K562 (cell line): Measurements from ENCODE around the gene CCDC15. TPM values are rescaled to one million over a fixed set of nuclear protein-coding genes. Genes with fewer than 3 reads are reported as not detected.

Source experiments
- ATAC-seq: fragments of 200-7000 bp; cut with Tn5 transposase; 3 replicates; pipeline ENCODE4 v1.9.1; 2020; ENCODE audit warnings: moderate library complexity
- BruUV-seq: library from RNA; stranded (reverse); fragments of 400-500 nt; replicated peaks from 2 replicates; lab custom pipeline; 2021; lab: Mats Ljungman, UMichigan
- CTCF ChIA-PET: fragments of 300-600 bp; formaldehyde crosslinking; extraction: SDS; loops from one replicate; lab custom pipeline; 2021; ENCODE audit warnings: low intra/inter-chr PET ratio; lab: Yijun Ruan, JAX
- POLR2A ChIA-PET: fragments of 300-600, 350-650 bp; sonication (Branson Sonifier 250); formaldehyde crosslinking; extraction: SDS; loops from one replicate; lab custom pipeline; 2021; ENCODE audit warnings: antibody characterized with exemption, inconsistent platforms; lab: Yijun Ruan, JAX
- DNase-seq, 4 experiments: peaks; one replicate each; pipeline versions ENCODE4 v3.0.0 to v3.0.0-alpha.2; 2011 to 2018; ENCODE audit warnings: low spot score in 3 of 4, mixed read lengths in 3 of 4; ENCODE audit errors: extremely low read depth in 1 of 4
- FAIRE-seq: peaks from 2 replicates; lab custom pipeline; 2011; peaks lifted over from hg19 to GRCh38; lab: Jason Lieb, UNC
- H2AFZ ChIP-seq: 2 replicates; pipeline ENCODE4 v1.6.0; 2011; ENCODE audit warnings: low read depth, low read length, control low read depth, inconsistent platforms
- H3K27ac ChIP-seq: fragments of 200-600 bp; 3 replicates; pipeline ENCODE4 v1.8.0; 2011; ENCODE audit warnings: low read depth, mild to moderate bottlenecking, control low read depth, inconsistent platforms, low read length, moderate library complexity, mixed read lengths; ENCODE audit errors: extremely low read depth
- H3K27me3 ChIP-seq, 2 experiments: fragments of 300-600 bp in 1 of 2; 2 replicates in 1 of 2; 3 replicates in 1 of 2; pipeline versions ENCODE4 v1.6.0 to v1.8.0; 2011; ENCODE audit warnings: inconsistent platforms in 2 of 2, low read length in 2 of 2, mild to moderate bottlenecking in 1 of 2, mixed read lengths in 1 of 2, moderate library complexity in 1 of 2; ENCODE audit not compliant: control insufficient read depth in 2 of 2, insufficient read depth in 2 of 2
- H3K36me3 ChIP-seq: fragments of 300-600 bp; 3 replicates; pipeline ENCODE4 v1.8.0; 2011; ENCODE audit warnings: mild to moderate bottlenecking, low read length, inconsistent platforms; ENCODE audit not compliant: control insufficient read depth, insufficient read depth
- H3K4me1 ChIP-seq, 2 experiments: fragments of 200-600 bp in 1 of 2; replicated peaks in 1 of 2; 2 replicates in 1 of 2; 3 replicates in 1 of 2; pipeline versions ENCODE4 v1.5.1 to v1.8.0; 2011; ENCODE audit warnings: inconsistent platforms in 2 of 2, low read length in 2 of 2, mild to moderate bottlenecking in 1 of 2, mixed read lengths in 1 of 2, moderate library complexity in 1 of 2; ENCODE audit not compliant: control insufficient read depth in 2 of 2, insufficient read depth in 2 of 2
- H3K4me2 ChIP-seq: 2 replicates; pipeline ENCODE4 v1.6.1; 2011; ENCODE audit warnings: low read length, control low read depth, inconsistent platforms, mixed read lengths; ENCODE audit not compliant: insufficient read depth
- H3K4me3 ChIP-seq: fragments of 200-600 bp; sonication (generic), shearing (Covaris generic); 2 replicates; pipeline ENCODE4 v1.5.1; 2016; ENCODE audit warnings: control low read depth, inconsistent platforms
- H3K79me2 ChIP-seq: fragments of 200-600 bp; 3 replicates; pipeline ENCODE4 v1.8.0; 2011; ENCODE audit warnings: low read length, inconsistent platforms; ENCODE audit not compliant: control insufficient read depth, insufficient read depth
- H3K9ac ChIP-seq, 2 experiments: 2 replicates each; pipeline versions ENCODE4 v1.6.0 to v1.6.1; 2011; ENCODE audit warnings: low read depth in 2 of 2, low read length in 2 of 2, control low read depth in 1 of 2, inconsistent platforms in 1 of 2, mild to moderate bottlenecking in 1 of 2, mixed read lengths in 1 of 2; ENCODE audit not compliant: insufficient read depth in 1 of 2
- H3K9me1 ChIP-seq: one replicate; pipeline ENCODE4 v1.6.0; 2011; ENCODE audit warnings: inconsistent platforms, mild to moderate bottlenecking, low read length, moderate library complexity; ENCODE audit not compliant: control insufficient read depth, insufficient read depth
- H3K9me3 ChIP-seq: replicated peaks from 2 replicates; pipeline ENCODE4 v1.5.1; 2011; ENCODE audit warnings: low read depth, low read length, inconsistent platforms; ENCODE audit not compliant: control insufficient read depth, insufficient read depth
- H4K20me1 ChIP-seq: replicated peaks from 2 replicates; pipeline ENCODE4 v1.6.1; 2011; ENCODE audit warnings: low read length, inconsistent platforms, mixed read lengths; ENCODE audit not compliant: control insufficient read depth, insufficient read depth
- FOXM1 ChIP-seq, 2 experiments: fragments of 450-650 bp in 1 of 2; sonication (generic) in 1 of 2; formaldehyde crosslinking in 1 of 2; IDR thresholded peaks; 2 replicates each; pipeline versions ENCODE4 v1.6.1 to v1.9.0; 2017 to 2022; ENCODE audit warnings: low read depth in 2 of 2, mild to moderate bottlenecking in 2 of 2, missing genetic modification reagents in 1 of 2, moderate library complexity in 1 of 2
- KHSRP ChIP-seq: fragments of 450-650 bp; IDR thresholded peaks from 2 replicates; pipeline ENCODE4 v1.6.1; 2017
- RERE ChIP-seq: sonication (generic); formaldehyde crosslinking; IDR thresholded peaks from 2 replicates; pipeline ENCODE4 v1.8.0; 2023; ENCODE audit warnings: missing genetic modification reagents, mild to moderate bottlenecking, borderline replicate concordance
- SAFB ChIP-seq: fragments of 200-400 bp; formaldehyde crosslinking; IDR thresholded peaks from 2 replicates; pipeline ENCODE4 v1.6.1; 2017; ENCODE audit warnings: low read depth, low read length, borderline replicate concordance
- WGBS: fragments of 100-300 bp; shearing (Covaris generic); methylation state at CpG from one replicate; pipeline ENCODE4 v1.1.6; 2016; ENCODE audit warnings: low coverage, mixed read lengths; ENCODE audit not compliant: insufficient coverage; ENCODE audit errors: missing lambda C conversion rate; 5-methylcytosine and 5-hydroxymethylcytosine counted together
- in situ Hi-C: fragments of 300-500 bp; cut with MboI; formaldehyde crosslinking; loops from 4 replicates; pipeline ENCODE4 v1.15.0; 2018; ENCODE audit warnings: inconsistent platforms, mixed read lengths
- intact Hi-C: fragments of 100-400 bp; cut with micrococcal nuclease; formaldehyde crosslinking; loops from 2 replicates; pipeline ENCODE4 v1.14.2; 2022
- polyA plus RNA-seq, 8 experiments: library from polyadenylated mRNA; depleted of rRNA in 4 of 8; stranded (reverse) in 5 of 8; unstranded in 3 of 8; fragments of >200 nt; fragmentation: Nextera tagmentation in 2 of 8; fragmentation: Illumina TruSeq in 1 of 8; extraction: Ambion mirVana in 2 of 8; extraction: Trizol in 1 of 8; gene quantifications; 2 replicates each; pipeline versions ENCODE4 v1.2.1 to v1.2.3, GENCODE V29; 2011 to 2014; ENCODE audit warnings: inconsistent platforms in 1 of 8, missing spikeins in 1 of 8
- total RNA-seq, 7 experiments: library from RNA; depleted of rRNA in 6 of 7; stranded (reverse); fragments of >200 nt in 6 of 7; fragmentation: Illumina TruSeq in 2 of 7; extraction: Trizol in 2 of 7; gene quantifications; 2 replicates each; pipeline versions ENCODE4 v1.2.1 to v1.2.3, GENCODE V29; 2011 to 2021; ENCODE audit warnings: low replicate concordance in 1 of 7

Gene CCDC15
- total and polyA plus RNA-seq, 9 of the 15 experiments (the other 6 are each of a cell fraction or from before 2014, with no cell fraction given) = 1.9 to 9.2 (median 3.9) TPM

- TF ChIP-seq RERE (CRISPR knock-in tag) = no peak
Measured at GRCh38 chr11:125036933-125037332, 82.9 kb downstream of the CCDC15 start (continued).

GRCh38 chr11:125049164-125049792, 95.3 kb downstream of the CCDC15 start:
- 32% methylated on average over 4 of the region's 4 CpGs for WGBS
- in situ Hi-C loops = no loop called here
- POLR2A ChIA-PET = no interaction called here
- no peak for ATAC-seq
- Histone ChIP-seq H3K4me1 (no peaks in the 10 kb centered on the region), H3K27ac (no peak overlapping the region), H3K27me3 (no peaks in the 10 kb centered on the region), H3K9ac (no peak overlapping the region), H2AFZ (no peak overlapping the region), H4K20me1 (no peaks in the 10 kb centered on the region), H3K4me2 (no peak overlapping the region), H3K36me3 (no peaks in the 10 kb centered on the region), H3K79me2 (no peaks in the 10 kb centered on the region), H3K9me3 (no peaks in the 10 kb centered on the region), H3K9me1 (no peaks in the 10 kb centered on the region), H3K4me3 (no peak overlapping the region)
- BruUV-seq = no TSS peak
- intact Hi-C loops = no loop called here
- no peak for DNase-seq
- TF ChIP-seq SAFB = no peak
- no peak for TF ChIP-seq KHSRP
- TF ChIP-seq FOXM1 (IDR thresholded peaks at IDR 0.05; ENCODE audit: low read depth) = no peak
- no peak for TF ChIP-seq FOXM1 (CRISPR knock-in tag; IDR thresholded peaks at IDR 0.05; ENCODE audit: low read depth)
- CTCF ChIA-PET = no interaction called here
- FAIRE-seq = no peak
